NCI-H1694 (cell line): ENCODE measurements around the gene NABP2.
"Not testable (repeated sequence)": the region's sequence is repeated elsewhere in the genome, so short reads cannot be mapped to it uniquely, and the experiment has no call there.

Source experiments
- DNase-seq: peaks from one replicate; lab custom pipeline; 2025; lab: John Stamatoyannopoulos, UW

Gene NABP2

GRCh38 chr12:56247923-56248322, 23.8 kb downstream of the NABP2 start:
- no peak for DNase-seq

DNA sequence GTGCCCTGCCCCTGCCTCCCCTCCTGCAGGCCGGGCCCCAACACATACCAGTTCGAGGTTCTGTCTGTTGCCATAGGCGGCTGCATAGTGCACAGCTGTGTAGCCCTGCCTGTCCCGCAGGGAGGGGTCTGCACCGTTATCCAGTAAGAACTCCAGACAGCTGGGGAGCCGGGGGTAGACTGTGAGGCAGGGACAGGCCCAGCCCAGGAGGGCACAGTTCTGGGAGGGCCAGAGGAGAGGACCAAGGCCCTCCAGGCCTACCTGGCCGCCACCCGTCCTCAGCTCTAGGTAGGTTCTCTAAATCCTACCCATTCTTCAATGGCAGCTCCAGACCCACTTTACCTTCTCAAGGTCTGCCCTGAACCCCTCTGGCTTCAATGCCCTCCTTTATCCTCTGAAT, 24.6 kb downstream of the NABP2 start:
- no peak for DNase-seq

- no peak for DNase-seq
Observed at GRCh38 chr12:56252649-56253048, 28.5 kb downstream of the NABP2 start.

DNA sequence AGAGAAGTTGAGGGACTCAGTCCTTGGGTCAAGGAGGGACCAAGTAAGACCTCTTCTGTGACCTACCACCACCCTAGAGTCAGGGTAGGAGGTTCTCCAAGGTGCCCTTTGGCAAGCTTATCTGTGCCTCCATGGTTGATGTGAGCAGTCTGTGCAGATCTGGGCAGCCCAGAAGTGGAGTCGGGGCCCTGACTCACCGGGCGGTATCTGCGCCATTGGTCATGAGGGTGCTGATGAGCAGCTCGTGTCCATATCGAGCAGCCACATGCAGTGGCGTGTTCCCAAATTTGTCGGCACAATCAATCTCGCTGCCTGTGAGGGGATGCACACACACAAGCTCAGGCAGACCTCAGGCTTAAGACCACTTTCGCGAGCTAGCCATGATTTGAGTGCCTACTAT, 28.9 kb downstream of the NABP2 start:
- DNase-seq: no peak

DNA sequence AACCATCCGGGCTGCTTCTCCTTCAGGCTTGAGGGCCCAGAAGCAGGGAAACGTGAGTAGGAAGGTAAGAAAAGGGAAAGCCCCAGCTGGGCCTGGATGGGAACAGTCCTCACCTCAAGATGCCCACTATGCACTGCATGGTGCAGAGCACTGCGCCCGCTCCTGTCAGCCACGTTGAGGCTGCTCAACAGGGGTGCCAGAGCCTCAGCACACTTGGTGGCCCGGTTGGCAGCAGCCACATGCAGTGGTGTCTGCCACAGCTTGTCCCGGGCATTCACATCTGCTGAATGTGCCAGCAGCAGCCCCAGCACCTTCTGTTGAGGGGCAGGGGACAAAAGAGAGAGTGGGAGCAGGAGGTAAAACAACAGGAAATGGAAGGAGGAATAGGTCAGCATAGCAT, 31.5 kb downstream of the NABP2 start:
- DNase-seq: no peak

DNA sequence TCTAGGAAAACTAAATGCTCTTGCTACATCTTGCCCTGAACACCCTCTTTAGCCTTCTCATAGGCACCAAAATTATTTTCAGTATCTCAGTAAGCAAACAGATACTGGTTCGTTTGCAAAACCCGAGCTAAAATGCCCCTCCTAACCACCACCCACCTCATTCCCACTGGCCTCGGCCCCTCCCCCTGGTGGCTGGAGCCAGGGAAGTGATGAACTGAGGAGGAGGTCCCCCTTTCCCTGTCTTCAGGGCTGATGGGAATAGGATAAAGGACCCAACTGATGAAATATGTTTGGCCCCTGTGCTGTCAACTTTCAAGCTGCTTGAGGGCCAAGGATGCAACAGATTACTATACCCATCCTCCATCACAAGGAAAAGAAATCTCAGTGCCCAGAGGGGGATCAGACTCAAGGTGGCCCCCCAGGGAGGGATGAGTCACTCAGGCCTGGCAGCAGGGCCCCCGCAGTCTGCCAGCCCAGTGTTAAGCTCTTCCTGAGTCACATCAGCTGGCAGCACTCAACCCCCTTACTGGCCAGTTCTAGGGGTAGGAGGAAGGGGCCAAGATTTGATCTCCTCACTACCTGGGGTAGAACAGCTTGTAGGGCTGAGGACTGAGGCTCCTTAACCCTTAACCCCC, 32.3 kb downstream of the NABP2 start:
- DNase-seq: no peak

GRCh38 chr12:56257071-56257470, 32.9 kb downstream of the NABP2 start:
- DNase-seq: no peak

- no peak for DNase-seq
Observed at GRCh38 chr12:56257491-56258067, 33.4 kb downstream of the NABP2 start.

GRCh38 chr12:56258068-56258819, 34.1 kb downstream of the NABP2 start, which contains the start of gene ANKRD52:
Gene ANKRD52, minus strand, starts transcription at chr12:56258384. Its CDS starts 115 bp downstream, at chr12:56258269.
- DNase-seq: peak; percentile 27

- DNase-seq: no peak
Observed at GRCh38 chr12:56258820-56259183, 34.7 kb downstream of the NABP2 start.

GRCh38 chr12:56260380-56260779, 36.2 kb downstream of the NABP2 start:
- DNase-seq: no peak

GRCh38 chr12:56260921-56261320, 36.8 kb downstream of the NABP2 start:
- no peak for DNase-seq

DNA sequence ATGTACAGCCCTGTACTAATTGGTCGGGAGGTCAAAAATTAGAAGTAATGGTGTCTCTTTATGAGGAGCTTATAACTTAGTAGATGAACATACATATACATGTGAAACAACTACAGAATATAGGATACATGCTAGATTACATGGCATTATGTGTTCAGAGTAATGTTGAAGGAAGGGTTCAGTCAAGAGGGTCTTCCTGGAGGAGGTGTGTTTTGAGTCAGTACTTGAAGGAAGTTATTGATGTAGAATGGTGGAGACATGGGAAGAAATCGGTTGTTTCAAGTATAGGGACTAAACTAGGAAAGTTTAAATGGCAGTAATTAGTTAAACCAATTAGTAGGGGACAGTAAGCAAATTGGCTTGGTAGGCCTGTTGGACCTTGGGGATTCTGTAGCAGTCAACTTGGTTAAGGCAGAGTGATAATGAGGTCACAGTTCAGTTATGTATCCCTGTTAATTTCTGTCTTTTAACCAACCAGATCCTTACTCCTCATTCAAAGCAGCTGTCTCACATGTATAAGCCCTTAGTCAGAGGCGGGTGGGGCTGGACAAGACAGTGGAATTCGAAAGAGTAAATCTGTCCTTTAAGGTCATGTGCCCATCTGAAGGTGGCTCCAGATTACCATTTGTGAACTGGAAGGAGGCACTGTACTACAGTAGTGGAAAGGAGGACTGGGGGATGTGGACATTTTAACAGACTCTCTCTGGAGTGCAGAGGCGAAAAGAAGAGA, 37.5 kb downstream of the NABP2 start:
- no peak for DNase-seq

GRCh38 chr12:56262955-56263354, 38.8 kb downstream of the NABP2 start:
- DNase-seq: not testable (repeated sequence)

DNA sequence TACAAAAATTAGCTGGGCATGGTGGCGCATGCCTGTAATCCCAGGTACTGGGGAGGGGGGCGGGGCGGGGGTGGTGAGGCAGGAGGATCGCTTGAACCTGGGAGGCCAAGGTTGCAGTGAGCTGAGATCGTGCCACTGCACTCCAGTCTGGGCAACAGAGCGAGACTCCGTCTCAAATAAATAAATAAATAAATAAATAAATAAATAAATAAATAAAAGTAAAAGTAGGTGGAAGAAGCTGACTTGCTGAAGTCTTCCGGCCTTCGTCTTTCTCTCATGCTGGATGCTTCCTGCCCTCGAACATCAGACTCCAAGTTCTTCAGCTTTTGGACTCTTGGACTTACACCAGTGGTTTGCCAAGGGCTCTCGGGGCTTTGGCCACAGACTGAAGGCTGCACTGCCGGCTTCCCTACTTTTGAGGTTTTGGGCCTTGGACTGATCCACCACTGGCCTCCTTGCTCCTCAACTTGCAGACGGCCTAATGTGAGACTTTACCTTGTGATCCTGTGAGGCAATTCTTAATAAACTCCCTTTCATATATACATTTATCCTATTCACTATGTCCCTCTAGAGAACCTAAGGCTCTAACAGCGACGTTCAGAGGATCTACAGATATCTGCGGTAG, 42.0 kb downstream of the NABP2 start:
- DNase-seq: not testable (repeated sequence)

- peak; percentile 68 for DNase-seq
Observed at GRCh38 chr12:56266693-56267442, 42.7 kb downstream of the NABP2 start, which contains the start of gene COQ10A. Gene COQ10A, plus strand, starts transcription at chr12:56266942. Its CDS starts 177 bp downstream, at chr12:56267119.

DNA sequence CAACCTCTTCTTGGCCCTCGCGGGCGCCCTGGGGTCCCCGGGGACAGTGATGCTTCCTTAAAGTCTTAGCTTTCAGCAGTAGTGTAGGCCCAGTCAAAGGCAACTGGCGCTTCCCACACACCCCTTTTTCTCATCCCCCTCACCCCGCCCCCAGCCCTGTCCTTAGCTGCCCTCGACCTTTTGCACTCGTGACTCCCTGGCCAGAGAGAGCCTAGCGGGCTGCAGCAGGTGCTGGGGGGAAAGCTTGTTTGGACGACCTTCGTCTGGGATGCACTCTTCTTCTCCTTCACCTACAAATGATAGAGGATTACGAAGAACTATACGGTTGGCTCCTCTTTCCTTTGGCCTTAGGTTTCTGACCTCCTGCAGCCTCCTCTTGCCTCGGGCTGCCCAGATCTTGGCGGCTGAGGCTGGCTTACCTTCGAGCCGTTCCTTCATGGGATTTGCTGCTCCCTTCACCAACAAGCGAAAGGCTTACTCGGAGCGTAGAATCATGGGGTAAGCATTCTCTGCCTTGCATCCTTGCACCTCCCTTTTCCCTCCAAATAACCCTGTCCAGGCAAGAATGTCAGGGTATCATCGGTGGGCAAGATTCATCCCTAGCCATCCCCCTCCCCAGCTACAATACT, 43.4 kb downstream of the NABP2 start:
- DNase-seq: no peak

DNA sequence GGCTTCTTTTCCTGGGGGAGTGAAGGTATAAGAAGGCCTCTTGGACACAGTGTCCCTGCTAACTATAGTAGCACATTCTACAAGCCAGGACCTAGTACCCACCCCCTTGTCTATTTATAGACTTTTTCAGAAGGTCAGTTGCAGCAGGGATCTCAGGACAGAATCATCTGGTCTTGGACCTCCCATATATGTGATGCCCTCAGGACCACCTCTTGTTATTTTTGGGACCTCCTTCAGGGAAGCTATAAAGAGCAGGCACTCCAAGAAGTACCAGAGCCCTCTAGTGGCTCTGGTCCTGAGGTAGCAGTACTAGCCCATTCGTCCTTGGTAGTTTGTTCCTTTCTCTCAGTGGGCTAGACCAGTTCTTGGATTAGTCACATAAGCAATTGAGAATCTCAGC, 46.9 kb downstream of the NABP2 start:
- no peak for DNase-seq

DNA sequence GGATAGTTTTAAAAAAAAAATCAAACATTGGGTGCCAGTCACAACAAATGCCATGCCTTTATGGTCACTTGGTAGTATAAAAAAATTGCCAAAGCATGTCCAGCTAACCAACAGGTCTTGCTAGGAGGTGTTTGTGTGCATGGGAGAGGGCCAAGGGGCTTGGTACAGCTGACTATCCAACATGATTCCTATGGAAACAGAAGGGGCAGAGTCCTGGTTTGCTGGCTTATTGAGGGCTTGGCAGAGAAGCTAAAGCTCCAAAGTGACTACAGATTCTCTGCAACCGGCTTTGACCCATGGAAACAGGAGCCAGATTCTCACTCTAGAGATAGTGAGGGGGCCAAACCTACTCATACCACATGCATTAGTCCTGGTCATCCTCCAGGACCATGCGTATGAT, 48.3 kb downstream of the NABP2 start:
- not testable (repeated sequence) for DNase-seq

GRCh38 chr12:56274299-56274698, 50.2 kb downstream of the NABP2 start:
- no peak for DNase-seq

DNA sequence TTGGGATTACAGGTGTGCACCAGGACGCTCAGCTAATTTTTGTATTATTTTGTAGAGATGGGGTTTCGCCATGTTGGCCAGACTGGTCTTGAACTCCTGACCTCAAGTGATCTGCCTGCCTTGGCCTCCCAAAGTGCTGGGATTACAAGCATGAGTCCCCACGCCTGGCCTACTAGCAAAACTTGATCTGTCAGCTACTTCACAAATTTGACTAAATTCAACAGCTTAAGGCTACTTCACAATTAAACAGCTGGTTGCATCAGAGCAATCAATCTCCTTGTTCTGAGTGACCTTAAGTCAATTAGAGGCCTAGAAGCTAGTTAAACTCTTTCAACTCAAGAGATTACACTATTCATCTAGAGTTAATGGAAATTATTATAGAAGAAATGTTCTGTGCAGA, 54.8 kb downstream of the NABP2 start:
- DNase-seq: no peak
